ENCODE measurements around the gene ATOX1.
A peak's percentile ranks its signal among the peaks of the same experiment; 100 is the strongest.
"Not testable (repeated sequence)": the region's sequence is repeated elsewhere in the genome, so short reads cannot be mapped to it uniquely, and the experiment has no call there.

The ATOX1 gene

DNA sequence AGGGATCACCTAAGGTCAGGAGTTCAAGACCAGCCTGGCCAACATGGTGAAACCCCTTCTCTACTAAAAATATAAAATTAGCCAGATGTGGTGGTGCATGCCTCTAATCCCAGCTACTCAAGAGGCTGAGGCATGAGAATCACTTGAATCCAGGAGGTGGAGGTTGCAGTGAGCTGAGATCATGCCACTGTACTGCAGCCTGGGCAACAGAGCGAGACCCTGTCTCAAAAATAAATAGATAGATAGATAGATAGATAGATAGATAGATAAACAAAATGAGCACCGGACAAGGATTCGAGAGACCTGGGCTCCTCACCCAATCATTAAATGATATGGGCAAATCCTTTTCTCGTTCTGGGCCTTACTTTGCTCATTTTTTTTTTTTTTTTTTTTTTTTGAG lies 60.4 kb downstream of the ATOX1 start:
- DNase-seq (ENCODE audit: low spot score) = not testable (repeated sequence)

- no peak for DNase-seq (ENCODE audit: low spot score)
Observed at GRCh38 chr5:151697452-151697851, 61.0 kb downstream of the ATOX1 start.

- peak; percentile 95 for DNase-seq (ENCODE audit: low spot score)
Observed at GRCh38 chr5:151696470-151697061, 61.9 kb downstream of the ATOX1 start.

DNA sequence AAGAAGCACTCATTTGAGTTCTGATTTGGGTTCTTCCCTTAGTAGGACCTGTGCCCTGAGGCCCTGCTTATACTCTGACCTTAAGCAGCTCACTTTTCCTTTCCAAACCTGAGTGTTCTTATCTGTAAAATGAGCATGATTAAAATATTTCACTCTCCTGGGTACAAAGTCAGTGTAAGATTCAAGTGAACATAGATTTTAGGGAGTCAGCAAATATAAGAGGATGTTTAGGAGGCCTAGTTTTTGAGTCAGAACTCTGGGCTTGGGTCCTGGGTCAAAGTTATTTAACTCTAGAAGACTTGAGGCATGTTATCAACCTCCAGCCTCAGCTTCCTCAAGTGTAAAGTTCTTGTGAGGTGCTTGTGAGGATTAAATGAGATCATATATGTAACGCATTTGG lies 63.0 kb downstream of the ATOX1 start:
- DNase-seq (ENCODE audit: low spot score) = no peak

DNA sequence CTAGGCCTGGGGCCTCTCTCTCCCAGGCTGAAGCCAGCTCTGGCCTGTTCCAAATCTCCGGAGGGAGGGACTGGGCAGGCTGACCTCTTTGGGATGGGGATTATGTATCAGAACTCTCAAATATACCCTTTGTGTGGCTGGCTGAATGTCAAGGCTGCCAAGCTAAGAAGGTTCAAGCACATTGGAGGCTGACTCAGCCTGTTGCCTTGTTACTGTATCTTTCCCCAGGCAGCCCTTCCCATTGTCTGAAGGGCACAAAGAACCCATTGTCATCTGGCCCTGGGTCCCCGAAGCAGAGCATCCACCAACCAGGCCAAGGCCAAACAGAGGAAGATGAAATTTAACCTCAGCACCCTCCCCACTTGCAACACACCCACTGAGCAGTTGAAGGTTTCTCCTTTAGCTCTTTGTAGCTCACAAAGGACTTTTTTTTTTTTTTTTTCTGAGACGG lies 64.4 kb downstream of the ATOX1 start:
- DNase-seq (ENCODE audit: low spot score) = no peak
